GM12874 (cell line): ENCODE data around the gene PWWP2A.

Source experiments
- TF ChIP-seq, protein P1 (sequence below): IDR thresholded peaks from 2 replicates; pipeline ENCODE4 v1.5.1; 2011; ENCODE audit warnings: low read depth, mild to moderate bottlenecking, control low read depth, low read length, moderate library complexity; ENCODE audit not compliant: insufficient read depth

The PWWP2A gene

DNA sequence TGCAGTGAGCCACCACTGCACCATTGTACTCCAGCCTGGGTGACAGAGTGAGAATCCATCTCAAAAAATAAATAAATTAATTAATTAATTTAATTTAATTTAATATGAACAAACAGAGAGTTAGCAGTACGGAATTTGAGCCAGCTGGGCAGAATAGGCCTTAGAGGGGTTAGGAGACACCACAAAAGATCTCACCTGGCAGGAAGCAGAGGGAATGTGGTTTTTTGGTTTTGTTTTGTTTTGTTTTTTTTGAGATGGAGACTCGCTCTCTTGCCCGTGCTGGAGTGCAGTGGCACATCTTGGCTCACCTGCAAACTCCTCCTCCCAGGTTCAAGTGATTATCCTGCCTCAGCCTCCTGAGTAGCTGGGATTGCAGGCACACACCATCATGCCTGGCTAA is 31.8 kb upstream of the PWWP2A start:
- TF ChIP-seq, protein P1, sequence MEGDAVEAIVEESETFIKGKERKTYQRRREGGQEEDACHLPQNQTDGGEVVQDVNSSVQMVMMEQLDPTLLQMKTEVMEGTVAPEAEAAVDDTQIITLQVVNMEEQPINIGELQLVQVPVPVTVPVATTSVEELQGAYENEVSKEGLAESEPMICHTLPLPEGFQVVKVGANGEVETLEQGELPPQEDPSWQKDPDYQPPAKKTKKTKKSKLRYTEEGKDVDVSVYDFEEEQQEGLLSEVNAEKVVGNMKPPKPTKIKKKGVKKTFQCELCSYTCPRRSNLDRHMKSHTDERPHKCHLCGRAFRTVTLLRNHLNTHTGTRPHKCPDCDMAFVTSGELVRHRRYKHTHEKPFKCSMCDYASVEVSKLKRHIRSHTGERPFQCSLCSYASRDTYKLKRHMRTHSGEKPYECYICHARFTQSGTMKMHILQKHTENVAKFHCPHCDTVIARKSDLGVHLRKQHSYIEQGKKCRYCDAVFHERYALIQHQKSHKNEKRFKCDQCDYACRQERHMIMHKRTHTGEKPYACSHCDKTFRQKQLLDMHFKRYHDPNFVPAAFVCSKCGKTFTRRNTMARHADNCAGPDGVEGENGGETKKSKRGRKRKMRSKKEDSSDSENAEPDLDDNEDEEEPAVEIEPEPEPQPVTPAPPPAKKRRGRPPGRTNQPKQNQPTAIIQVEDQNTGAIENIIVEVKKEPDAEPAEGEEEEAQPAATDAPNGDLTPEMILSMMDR = no peak

DNA sequence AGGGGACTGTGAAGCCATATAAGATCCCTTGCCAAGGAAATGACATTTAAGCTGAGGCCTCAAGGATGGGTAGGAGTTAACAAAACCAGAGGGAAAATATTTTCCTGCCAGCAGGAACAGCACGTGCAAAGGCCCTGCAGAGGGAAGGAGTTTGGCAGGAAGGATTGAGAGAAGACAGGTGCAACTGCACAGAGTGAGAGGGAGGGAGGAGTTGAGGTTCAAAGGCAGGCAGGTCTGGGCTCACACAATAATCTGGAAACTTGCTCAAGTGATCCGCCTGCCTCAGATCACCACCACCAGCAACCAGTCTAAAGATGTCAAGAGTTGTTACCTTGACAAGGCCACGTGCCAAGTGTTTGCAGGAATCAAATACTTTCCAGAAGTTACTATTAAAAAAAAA is 31.1 kb upstream of the PWWP2A start:
- TF ChIP-seq, protein P1 = no peak

DNA sequence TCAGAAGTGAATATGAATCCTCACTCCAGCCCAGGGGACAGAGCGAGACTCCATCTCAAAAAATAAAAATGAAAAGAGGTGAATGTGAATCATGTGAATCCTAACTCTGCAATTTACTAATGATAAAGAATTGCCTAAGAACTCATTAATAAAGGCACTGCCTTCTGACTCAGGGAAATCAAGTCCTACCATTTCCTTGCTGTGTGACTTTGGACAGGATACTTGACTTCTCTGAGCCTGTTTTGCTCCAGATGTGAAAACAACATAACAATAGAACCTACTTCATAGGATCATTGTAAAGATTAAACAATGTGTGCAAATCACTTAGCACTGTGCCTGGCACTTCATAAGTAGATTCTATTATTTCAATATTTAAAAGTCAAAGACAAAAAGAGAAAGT is 15.1 kb upstream of the PWWP2A start:
- TF ChIP-seq, protein P1 = no peak

DNA sequence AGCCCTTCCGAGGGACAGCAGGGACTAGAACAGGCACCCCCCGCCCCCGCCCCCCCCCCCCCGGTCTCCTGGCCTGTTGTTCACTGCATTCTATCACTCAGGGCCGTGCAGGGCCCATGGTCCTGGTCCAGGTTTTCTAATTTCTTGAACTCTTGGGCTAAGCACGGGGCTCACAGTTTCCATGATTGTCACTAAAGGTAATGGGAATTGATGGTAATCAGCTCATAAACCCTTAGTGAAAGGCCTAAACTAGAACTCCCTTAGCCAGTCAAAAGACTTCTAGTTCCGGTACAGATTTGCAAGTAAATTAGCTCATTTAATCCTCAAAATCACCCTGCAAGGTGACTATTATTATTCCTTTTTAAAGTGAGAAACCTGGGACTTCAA is 14.7 kb upstream of the PWWP2A start:
- TF ChIP-seq, protein P1 = no peak

DNA sequence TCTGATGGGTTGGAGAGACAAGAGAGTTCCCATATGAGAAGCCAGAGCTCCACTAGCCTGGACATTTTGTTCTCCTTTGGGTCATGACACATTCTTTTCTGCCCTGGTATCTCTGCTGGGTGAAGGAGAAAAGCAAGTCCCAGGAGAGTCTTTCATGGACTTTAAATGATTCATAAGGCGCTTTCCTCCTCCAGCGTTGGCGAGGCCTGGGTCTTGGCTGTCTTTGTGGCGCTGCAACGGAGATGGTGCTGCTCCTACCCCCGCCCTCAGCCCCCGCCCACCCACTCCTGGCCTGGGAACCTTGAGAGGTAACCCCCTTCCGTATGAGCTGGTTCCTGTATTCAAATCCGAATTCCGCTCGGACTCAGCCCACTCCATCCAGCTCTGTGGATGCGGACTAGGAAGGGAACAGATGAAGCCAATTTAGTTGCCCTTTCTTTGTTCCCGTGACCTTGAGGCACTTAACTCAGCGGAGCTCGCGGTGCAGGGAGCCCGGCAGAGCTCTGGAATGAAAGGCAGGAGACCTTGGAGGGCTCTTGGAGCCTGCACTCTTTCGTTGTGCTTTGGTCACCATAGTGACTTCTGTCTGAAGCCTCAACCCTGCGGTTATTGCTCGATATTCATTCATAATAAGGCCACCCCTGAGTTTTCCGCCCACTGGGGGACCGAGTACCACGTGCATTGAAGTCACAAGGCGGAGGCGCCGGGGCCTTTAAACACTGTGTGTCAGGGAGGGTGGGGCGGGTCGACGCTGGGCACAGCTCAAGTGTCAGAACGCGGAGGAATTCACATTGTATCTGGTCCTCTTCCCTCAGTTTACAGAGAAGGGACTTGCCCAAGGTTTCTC is 14.0 kb upstream of the PWWP2A start:
- TF ChIP-seq, protein P1 = no peak

DNA sequence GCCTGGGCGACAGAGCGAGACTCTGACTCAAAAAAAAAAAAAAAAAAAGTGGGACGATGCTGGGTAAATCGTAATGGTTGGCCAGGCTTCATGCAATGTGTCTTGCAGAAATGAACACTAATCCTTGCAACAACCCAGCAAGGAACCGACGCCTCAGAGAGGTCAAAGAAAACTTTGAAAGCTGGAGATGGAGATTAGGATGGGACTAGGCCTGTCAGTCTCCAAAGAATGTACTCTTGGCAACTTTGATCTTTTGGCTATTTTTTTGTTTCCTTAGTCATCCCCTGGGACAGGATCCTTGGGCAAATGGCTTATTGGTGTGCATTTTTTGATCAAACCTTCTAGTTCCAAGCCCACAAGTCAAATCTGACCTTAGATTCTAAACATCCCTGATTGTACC is 10.6 kb upstream of the PWWP2A start:
- TF ChIP-seq, protein P1 = no peak

DNA sequence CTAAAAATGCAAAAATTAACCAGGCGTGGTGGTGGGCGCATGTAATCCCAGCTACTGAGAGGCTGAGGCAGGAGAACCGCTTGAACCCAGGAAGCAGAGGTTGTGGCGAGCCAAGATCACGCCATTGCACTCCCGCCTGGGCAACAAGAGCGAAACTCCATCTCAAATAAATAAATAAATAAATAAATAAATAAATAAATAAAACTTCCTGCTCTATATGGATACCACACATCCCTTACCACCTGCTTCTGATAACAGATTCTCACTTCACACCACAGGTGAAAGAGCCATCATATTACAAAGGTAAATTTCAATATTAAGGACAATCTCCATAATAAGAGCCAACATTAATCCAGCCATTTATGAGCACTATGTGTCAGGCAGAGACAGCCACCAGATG is 9.4 kb upstream of the PWWP2A start:
- TF ChIP-seq, protein P1 = no peak
